Heart right ventricle (tissue), 16 donors: ENCODE results near the gene RUSF1. TPM values are rescaled to one million over a fixed set of nuclear protein-coding genes. Genes with fewer than 3 reads are reported as not detected.
"Not testable (repeated sequence)": the region's sequence is repeated elsewhere in the genome, so short reads cannot be mapped to it uniquely, and the experiment has no call there.

Experiments
- ATAC-seq, 8 donors: fragments of 200-7000 bp; cut with Tn5 transposase; one replicate each; pipeline ENCODE4 v1.9.1; 2020; ENCODE audit warnings: mild to moderate bottlenecking in 8 of 8, moderate library complexity in 8 of 8, moderate number of reproducible peaks in 1 of 8
- DNase-seq, 2 donors: peaks; one replicate each; pipeline ENCODE4 v3.0.0-alpha.2; 2020
- H3K27ac ChIP-seq, 10 donors: fragments of 200-600 bp; sonication (generic) in 2 of 10; one replicate each; pipeline versions ENCODE4 v1.5.0 to v1.8.0; 2020 to 2022; ENCODE audit warnings: mild to moderate bottlenecking in 3 of 10
- H3K27me3 ChIP-seq, 7 donors: fragments of 200-600 bp; one replicate each; pipeline ENCODE4 v1.8.0; 2021 to 2022; ENCODE audit warnings: mild to moderate bottlenecking in 2 of 7
- H3K36me3 ChIP-seq, 9 donors: fragments of 200-600 bp; sonication (generic) in 1 of 9; one replicate each; pipeline versions ENCODE4 v1.5.0 to v1.8.0; 2020 to 2022; ENCODE audit warnings: mild to moderate bottlenecking in 2 of 9
- H3K4me1 ChIP-seq, 9 donors: fragments of 200-600 bp; sonication (generic) in 1 of 9; one replicate each; pipeline versions ENCODE4 v1.5.0 to v1.8.0; 2020 to 2022; ENCODE audit warnings: mild to moderate bottlenecking in 4 of 9
- H3K4me3 ChIP-seq, 10 donors: fragments of 200-600 bp; sonication (generic) in 2 of 10; one replicate each; pipeline versions ENCODE4 v1.5.0 to v1.8.0; 2020 to 2022; ENCODE audit warnings: mild to moderate bottlenecking in 7 of 10, moderate library complexity in 2 of 10
- H3K9me3 ChIP-seq, 11 donors: fragments of 200-600 bp in 10 of 11; sonication (generic) in 2 of 11; one replicate each; pipeline versions ENCODE4 v1.5.0 to v1.8.0; 2013 to 2022; ENCODE audit warnings: mild to moderate bottlenecking in 2 of 11, control low read depth in 1 of 11, moderate library complexity in 1 of 11
- WGBS, 2 donors: extraction: QIAGEN DNeasy Blood & Tissue Kit; methylation state at CpG; one replicate each; pipeline ENCODE4 v1.1.7; 2013; ENCODE audit warnings: inconsistent platforms in 1 of 2; 5-methylcytosine and 5-hydroxymethylcytosine counted together
- intact Hi-C, 10 donors: fragments of 100-400 bp; cut with DNase I; formaldehyde crosslinking; loops; one replicate each; pipeline versions ENCODE4 v1.11.1 to v1.14.2; 2022
- long read RNA-seq, 3 donors: library from polyadenylated mRNA; unstranded; transcript quantifications; one replicate each; pipeline ENCODE4 v2.0.0, GENCODE V29; 2020 to 2021
- polyA plus RNA-seq, 2 donors: library from polyadenylated mRNA; stranded (reverse); fragments of 200-250 nt; gene quantifications; one replicate each; pipeline ENCODE4 v1.2.3, GENCODE V29; 2013
- total RNA-seq, 10 donors: library from RNA; stranded (reverse); fragmentation: NEBNext Ultra II Directional in 3 of 10; extraction: Animal tissue kit (Norgen Biotek cat#: 25700) in 3 of 10; gene quantifications; one replicate each; pipeline versions ENCODE4 v1.2.1 to v1.2.4, GENCODE V29; 2021 to 2023
- TF ChIP-seq, protein P1 (sequence below), 9 donors: fragments of 200-600 bp; sonication (generic) in 2 of 9; IDR thresholded peaks; one replicate each; pipeline versions ENCODE4 v1.5.0 to v1.8.0; 2021 to 2022; ENCODE audit warnings: antibody characterized with exemption in 9 of 9, mild to moderate bottlenecking in 5 of 9, moderate library complexity in 1 of 9
- donor health status: Arrhythmogenic right ventricular cardiomyopathy.
- donor health status: ischemic (EF 13 %, LVEDD 7.1; RV severe dilation, severe dysfunction).
- donor health status: healthy with polysubstance abuse.
- donor health status: DM: no; HTN: yes; CAD: no.
- donor health status: DM: no; HTN: no; CAD: no.
- donor health status: ischemic (EF 25% LVEDD 6.9; RV normal size, moderate dysfunction).
- donor health status: ischemic (EF 25% LVEDD 5.7; RV mildly dilated, moderate dysfunction).
- donor health status: healthy.
- donor health status: DM: yes; HTN: yes; CAD: no.
- donor health status: Ischemic cardiomyopathy.
- donor health status: ischemic (EF 35%, LVEDD 5.7; RV mildly dilated, moderate dysfunction).
- donor health status: nonischemic (EF 11% LVEDD 7.7; RV severe dilation, severe dysfunction).
- donor health status: DM: yes; HTN: yes; CAD: no.
- donor health status: PGD.
- donor health status: ischemic (EF 29% LVEDD 5.4; RV normal size, mild dysfunction).
- donor health status: nonischemic (EF 23%, LVEDD 6.1; RV moderate dilation, normal function).

Gene RUSF1
- 10 to 100 TPM; 21.9 to 28.0 (median 24.4) TPM for total RNA-seq
- polyA plus RNA-seq = 10 to 100 TPM; 31.9 to 44.4 TPM
- long read RNA-seq, donor 1, transcript C16orf58-201 (13 exons, 2,793 nt) = major isoform, 6 of 15 reads
- long read RNA-seq, donor 1, partial matches to known transcripts = 1 of 15 reads
- long read RNA-seq, donor 1, other reads (novel, unspliced or antisense) = 7 of 15 reads
- long read RNA-seq, donor 2, transcript C16orf58-201 (13 exons, 2,793 nt) = major isoform, 10 of 30 reads
- long read RNA-seq, donor 2, partial matches to known transcripts = 2 of 30 reads
- long read RNA-seq, donor 2, other reads (novel, unspliced or antisense) = 18 of 30 reads
- long read RNA-seq, donor 3, transcript C16orf58-201 (13 exons, 2,793 nt) = major isoform, 15 of 29 reads
- long read RNA-seq, donor 3, partial matches to known transcripts = 8 of 29 reads
- long read RNA-seq, donor 3, other reads (novel, unspliced or antisense) = 5 of 29 reads

DNA sequence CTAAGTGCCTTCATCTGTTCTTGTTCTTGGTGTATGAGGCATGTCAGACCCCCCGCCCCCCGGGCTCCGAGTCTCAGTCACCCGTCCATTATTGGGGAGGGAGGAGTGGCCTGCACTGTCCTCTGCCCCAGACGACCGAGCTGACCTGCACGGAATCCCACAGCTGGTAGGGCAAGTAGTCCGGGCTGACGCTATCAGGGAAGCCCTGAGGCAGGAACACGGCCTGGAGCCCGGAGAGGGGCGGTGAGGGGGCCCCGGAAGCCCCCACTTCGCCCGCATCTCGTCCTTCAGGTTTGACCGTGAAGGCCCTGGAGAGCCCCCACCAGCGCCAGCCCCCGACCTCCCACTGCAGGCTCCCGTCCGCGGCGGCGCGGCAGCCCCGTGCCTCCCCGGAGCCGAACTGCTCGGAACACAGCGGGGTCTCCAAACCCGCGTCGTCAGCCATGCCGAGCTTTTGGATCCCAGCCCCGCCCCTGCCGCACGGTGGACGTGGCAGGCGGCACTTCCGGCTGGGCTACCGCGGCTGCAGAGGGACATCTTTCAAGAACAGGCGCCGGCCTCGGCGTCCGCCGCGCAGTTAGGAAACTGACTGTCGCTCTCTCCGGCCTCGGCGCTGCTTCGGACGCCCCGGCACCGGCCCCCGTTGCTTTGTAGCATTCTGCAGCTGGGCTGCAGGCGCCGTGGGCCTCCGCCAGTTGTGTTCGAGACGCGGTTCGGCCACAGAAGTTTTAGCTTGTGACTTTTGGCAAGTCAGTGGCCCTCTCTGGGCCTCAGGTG, at the start of gene RUSF1:
RUSF1 (minus strand) TSS at position 463 of the 777 bp plus-strand sequence; CDS start at position 445, 18 bp downstream.
- no peaks in the 10 kb centered on the region for H3K9me3 ChIP-seq
- DNase-seq (peak; percentile 92 to 93), ATAC-seq (peak; percentile 96 to 97 (median 97))
- intact Hi-C loops = loop anchor here in 7 of 10 donors (1.0 to 10.0 kb wide), 7 partner anchors 36 to 357 kb away; partner anchors contain the start of genes TGFB1I1 (in 4 of the 7) and ARMC5 (in 1 of the 7)
- H3K4me3 ChIP-seq = peak within 1 kb of the TSS; percentile 79 to 98 (median 88)
- peaks cover 5 to 58% (median 48%) of the 10 kb centered on the region in 9 donors for H3K4me1 ChIP-seq
- H3K27me3 ChIP-seq = no peaks in the 10 kb centered on the region
- TF ChIP-seq, protein P1, sequence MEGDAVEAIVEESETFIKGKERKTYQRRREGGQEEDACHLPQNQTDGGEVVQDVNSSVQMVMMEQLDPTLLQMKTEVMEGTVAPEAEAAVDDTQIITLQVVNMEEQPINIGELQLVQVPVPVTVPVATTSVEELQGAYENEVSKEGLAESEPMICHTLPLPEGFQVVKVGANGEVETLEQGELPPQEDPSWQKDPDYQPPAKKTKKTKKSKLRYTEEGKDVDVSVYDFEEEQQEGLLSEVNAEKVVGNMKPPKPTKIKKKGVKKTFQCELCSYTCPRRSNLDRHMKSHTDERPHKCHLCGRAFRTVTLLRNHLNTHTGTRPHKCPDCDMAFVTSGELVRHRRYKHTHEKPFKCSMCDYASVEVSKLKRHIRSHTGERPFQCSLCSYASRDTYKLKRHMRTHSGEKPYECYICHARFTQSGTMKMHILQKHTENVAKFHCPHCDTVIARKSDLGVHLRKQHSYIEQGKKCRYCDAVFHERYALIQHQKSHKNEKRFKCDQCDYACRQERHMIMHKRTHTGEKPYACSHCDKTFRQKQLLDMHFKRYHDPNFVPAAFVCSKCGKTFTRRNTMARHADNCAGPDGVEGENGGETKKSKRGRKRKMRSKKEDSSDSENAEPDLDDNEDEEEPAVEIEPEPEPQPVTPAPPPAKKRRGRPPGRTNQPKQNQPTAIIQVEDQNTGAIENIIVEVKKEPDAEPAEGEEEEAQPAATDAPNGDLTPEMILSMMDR (IDR thresholded peaks at IDR 0.05) = no peak
- peak within 1 kb of the TSS; percentile 83 to 99 (median 95) for H3K27ac ChIP-seq
- peaks cover 0 to 15% (median 0%) of the 10 kb centered on the region in 9 donors for H3K36me3 ChIP-seq
- WGBS, 2 donors = 0% methylated on average over 64 to 65 of the region's 65 CpGs

DNA sequence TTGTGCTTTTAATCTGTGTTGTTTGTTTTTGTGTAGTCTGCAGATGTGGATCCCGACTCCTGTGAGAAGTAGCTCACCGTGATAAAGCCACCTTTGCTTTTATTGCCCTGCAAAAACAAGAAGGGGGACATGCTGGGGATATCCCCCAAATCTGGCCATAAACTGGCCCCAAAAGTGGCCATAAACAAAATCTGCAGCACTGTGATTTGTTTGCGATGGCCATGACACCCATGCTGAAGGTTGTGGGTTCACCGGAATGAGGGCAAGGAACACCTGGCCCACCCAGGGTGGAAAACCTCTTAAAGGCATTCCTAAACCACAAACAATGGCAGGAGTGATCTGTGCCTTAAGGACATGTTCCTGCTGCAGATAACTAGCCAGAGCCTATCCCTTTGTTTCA, 34.6 kb upstream of the RUSF1 start:
- Histone ChIP-seq H3K27me3 (peaks cover 0 to 35% (median 17%) of the 10 kb centered on the region in 7 donors), H3K36me3 (no peaks in the 10 kb centered on the region), H3K4me3 (no peak overlapping the region), H3K4me1 (peaks cover 0 to 2% (median under 1%) of the 10 kb centered on the region in 9 donors), H3K27ac (no peak overlapping the region), H3K9me3 (peaks cover 0 to 11% (median 0%) of the 10 kb centered on the region in 11 donors)
- WGBS, 2 donors = 92 to 94% methylated on average over 4 of the region's 4 CpGs
- no peak for ATAC-seq
- TF ChIP-seq, protein P1 (IDR thresholded peaks at IDR 0.05) = no peak
- no peak for DNase-seq
- intact Hi-C loops = no loop called here

DNA sequence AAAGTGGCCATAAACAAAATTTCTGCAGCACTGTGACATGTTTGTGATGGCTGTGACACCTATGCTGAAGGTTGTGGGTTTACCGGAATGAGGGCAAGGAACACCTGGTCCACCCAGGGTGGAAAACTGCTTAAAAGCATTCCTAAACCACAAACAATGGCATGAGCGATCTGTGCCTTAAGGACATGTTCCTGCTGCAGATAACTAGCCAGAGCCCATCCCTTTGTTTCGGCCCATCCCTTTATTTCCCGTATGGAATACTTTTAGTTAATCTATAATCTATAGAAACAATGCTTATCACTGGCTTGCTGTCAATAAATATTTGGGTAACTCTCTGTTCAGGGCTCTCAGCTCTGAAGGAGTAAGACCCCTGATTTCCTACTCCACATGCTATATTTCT, 31.6 kb upstream of the RUSF1 start:
- H3K4me1 ChIP-seq, DNase-seq, H3K9me3 ChIP-seq, H3K27ac ChIP-seq, ATAC-seq, H3K36me3 ChIP-seq, H3K4me3 ChIP-seq, intact Hi-C loops: not testable (repeated sequence)
- WGBS, 2 donors = 77 to 84% methylated on average over 4 of the region's 4 CpGs
- peaks cover 0 to 50% (median 36%) of the 10 kb centered on the region in 7 donors for H3K27me3 ChIP-seq

DNA sequence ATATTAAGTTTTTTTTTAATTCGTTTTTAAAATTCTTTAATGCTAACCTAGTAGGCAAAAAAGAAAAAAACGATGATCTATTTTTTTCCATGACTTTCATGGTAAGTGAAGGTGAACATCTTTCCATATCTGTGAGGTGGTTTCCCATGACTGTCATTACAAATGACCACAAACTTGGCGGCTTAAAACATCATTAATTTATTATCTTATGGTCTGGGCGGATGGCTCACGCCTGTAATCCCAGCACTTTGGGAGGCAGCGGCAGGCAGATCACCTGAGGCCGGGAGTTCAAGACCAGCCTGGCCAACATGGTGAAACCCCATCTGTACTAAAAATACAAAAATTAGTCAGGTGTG, 30.0 kb upstream of the RUSF1 start:
- H3K27ac ChIP-seq, H3K36me3 ChIP-seq, H3K9me3 ChIP-seq, DNase-seq, H3K4me1 ChIP-seq, intact Hi-C loops, ATAC-seq, H3K4me3 ChIP-seq: not testable (repeated sequence)
- peaks cover 0 to 63% (median 46%) of the 10 kb centered on the region in 7 donors for H3K27me3 ChIP-seq
- 73 to 82% methylated on average over 7 of the region's 7 CpGs for WGBS, 2 donors
